NCI-H2081 (cell line): ENCODE data around the gene NNT.
"Not testable (repeated sequence)": the region's sequence is repeated elsewhere in the genome, so short reads cannot be mapped to it uniquely, and the experiment has no call there.

ENCODE experiments used
- DNase-seq, 2 experiments: peaks; one replicate each; lab custom pipeline; 2025; lab: John Stamatoyannopoulos, UW

NNT gene

DNA sequence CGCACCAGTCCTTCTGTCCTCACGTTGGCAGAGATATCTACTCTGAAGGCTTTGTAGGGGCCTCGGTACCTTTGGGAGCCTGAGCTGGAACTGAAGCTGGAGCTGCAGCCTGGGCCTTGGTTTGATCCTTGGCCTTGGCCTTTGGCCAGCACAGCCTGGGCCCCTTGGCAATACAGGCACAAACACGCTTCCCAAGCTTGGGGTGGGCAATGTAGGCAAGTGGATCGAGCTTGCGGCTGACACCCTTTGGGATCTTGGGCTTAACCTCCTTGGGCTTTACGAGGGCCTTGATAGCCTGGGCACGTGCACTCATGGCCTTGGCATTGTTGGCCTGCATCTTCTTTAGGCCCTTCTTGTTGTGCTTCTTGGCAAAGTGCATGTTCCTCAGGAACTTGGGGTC, 63.7 kb downstream of the NNT start:
- DNase-seq: not testable (repeated sequence)

DNA sequence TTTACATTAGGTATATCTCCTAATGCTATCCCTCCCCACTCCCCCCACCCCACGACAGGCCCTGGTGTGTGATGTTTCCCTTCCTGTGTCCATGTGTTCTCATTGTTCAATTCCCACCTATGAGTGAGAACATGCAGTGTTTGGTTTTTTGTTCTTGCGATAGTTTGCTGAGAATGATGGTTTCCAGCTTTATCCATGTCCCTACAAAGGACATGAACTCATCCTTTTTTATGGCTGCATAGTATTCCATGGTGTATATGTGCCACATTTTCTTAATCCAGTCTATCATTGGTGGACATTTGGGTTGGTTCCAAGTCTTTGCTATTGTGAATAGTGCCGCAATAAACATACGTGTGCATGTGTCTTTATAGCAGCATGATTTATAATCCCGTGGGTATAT, 64.4 kb downstream of the NNT start:
- not testable (repeated sequence) for DNase-seq

DNA sequence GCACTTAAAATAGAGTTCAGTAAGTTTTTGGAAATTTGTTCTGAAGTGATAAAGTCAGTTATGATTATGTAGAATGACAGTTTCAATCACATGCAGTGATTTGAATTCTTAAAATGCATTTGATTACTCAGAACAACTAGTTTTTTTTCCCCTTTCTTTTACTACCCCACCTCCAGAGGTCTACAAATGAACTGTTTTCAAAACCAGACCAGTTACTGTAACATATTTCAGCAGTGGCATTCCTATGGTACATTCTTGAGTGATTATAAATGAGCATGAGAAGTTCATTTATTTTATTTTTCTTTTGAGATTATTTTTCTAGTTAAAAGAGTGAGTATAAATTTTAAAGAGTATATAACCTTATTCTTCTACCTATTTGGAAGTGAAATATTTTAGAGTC, 71.6 kb downstream of the NNT start:
- DNase-seq: no peak

DNA sequence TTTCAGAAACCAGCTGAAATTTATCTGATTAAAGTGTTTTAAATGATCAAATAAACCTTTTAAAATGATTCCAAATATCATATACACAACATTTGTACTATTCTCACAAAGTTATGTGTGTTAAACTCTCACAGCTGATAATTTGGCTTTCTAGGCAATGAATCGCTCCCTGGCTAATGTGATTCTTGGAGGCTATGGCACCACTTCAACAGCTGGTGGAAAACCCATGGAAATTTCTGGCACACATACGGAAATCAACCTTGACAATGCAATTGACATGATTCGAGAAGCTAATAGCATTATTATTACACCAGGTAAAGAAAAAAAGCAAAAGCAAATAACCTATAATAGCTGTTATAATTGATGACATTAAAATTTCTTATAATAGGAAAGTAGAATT, 72.4 kb downstream of the NNT start:
- no peak for DNase-seq

DNA sequence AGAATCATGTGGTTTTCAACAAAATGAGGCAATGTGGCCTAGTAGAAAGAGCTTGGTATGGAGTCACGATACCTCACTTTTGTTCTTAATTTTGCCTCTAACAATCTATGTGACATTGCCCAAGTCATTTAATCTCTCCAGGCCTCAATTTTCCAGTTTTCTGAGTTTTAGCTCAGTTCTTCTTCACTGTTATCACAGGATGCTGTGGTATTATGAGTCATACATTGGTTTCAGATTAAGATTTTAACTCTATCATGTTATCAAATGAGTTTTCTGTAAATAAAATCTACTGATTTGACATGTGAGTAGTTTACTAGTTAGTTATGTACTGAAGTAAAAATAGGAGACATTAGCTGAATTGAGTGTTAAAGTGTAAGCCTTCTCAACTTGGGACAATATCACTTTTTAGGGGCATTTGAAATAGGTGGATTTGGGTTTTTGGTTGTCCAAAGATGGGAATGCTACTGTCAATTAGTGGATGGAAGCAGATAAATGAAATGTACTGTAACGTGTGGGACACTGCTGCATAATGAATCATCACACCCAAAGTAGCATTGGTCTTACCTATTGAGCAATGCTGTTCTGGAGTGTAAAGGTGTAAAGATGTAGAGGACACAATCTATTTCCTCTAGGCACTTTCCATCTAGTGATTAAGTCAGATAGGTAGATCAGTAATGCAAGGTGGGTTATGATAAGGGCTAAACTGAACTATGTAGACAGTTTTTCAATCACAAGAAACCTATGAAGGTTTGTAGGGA, 73.3 kb downstream of the NNT start:
- no peak for DNase-seq

DNA sequence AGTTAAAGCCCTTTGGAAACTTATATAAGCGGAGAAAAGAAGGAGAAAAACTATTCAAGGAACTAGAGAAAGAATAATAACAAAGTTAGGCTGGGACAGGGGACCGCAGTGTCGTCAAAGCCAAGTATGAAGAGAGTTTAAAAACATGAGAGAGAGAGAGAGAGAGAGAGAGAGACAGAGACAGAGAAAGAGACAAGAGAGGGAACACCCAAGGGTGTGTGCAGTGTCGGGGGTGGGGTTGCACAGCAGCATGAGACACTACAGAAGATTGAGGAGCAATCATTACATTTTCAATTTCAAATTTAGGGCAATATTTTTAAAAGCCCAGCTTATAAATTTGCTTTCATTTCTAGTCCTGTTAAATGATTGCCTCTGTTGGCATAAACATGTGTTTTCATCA, 74.3 kb downstream of the NNT start:
- DNase-seq: no peak

DNA sequence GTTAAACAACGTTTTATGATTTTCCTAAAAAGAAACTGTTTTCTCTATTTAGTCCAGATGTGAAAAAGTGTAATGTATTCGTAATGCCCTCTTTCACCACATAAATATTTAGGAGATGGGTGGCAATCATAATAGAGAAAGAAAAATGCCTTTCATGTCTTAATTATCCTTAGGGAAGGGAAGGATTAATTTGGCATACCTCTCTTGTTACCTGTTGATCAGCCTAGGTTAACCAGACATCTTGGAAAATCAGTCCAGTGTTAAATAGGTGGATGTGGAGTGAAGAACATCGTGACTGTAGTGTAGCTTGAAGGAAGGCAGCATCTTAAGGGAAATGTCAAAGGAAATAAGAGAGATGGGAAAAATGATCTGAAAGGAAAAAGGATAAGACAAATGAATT, 76.2 kb downstream of the NNT start:
- no peak for DNase-seq

DNA sequence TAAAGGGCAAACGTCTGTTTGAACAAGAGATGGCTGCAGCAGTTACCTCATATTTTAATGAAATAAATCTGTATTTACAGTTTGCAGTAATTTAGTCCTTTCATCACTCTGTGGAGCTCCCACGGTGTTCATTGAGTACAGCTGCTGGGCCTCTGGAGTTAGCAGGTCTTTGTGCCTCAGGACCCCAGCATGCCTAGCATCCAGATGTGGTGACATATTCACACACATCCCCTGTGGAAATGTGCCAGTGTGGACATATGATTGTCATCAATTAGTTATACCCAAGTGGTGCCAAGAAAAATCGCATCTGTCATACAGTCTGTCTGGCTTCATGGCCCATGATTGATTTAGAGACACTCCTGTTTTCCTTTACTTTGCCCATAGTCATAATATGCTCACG, 77.3 kb downstream of the NNT start:
- peak in 1 of 2 experiments; percentile 61 for DNase-seq

DNA sequence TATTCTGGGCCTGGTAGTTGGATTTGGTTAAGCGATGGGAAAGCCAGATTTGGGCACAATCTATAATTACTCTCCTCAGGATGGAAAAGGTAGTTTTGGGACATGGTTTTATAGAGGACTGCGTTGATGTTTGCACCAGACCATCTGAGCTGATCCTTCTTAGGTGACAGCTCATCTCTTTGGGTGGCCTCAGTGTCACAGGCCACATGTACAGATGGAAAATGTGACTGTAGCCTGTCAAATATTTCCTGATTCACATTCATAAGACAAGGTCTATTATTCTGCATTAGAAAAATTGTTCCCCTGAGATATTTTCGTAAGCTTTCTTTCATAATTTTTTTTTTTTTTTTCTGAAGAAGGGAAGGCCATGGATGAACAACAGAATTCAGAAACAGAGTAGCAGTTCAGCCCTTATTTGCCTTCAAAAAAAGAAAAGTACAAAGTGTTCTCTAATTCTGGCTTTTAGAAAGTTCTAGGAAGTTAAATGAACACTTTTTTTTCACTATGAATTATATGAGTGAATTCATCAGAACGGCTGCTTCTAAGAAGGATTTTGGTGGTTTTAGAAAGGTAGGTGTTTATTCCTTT, 81.0 kb downstream of the NNT start:
- no peak for DNase-seq

DNA sequence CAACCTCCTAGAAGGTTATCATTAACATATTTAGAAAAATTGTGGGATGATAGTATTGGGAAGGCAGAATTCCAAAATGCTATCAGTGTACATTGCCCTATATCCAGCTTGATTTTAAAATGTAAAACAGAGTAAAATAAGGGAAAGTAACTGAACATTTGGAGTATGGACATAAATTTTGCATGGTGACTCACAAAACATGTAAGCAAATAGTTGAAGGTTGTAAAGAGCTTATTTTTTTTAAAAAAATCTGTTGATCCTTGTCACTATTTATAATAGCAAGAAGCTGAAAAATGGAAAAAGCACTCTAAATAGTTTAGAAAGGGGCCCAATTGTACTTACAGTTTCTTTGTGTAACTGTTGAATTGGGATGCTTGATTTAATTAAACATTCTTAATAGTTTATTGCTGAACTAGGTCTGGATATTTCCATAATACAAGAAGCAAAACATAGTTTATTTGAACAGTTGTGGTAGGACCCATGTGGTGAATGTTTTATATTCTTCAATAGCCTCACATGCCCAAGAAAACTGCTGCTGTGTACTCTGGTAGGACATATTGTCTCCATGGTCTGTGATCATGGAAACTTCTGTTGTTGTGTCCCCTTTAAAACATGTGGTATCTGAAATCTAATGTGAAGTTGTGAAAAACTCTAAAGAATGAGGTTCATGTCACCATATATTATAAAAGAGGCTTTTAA, 82.4 kb downstream of the NNT start:
- peak in 1 of 2 experiments; percentile 64 for DNase-seq

DNA sequence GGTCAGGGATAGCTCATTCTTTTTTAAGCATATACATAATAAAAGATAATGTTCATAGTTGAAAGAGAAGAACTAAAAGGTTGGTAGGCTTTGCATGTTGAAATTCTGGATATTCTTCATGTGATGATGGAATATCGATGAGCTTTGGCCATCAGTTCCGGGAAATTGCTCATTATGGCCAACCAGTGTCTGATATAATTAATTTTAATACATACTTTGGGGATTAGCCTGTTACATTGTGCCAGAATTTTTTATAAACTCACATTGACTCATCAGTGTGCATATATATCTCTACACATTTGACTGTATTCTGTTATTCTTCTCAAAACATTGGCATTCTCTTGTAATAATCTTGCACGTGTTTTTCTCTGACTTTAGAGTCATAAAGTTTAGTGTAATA, 84.3 kb downstream of the NNT start:
- no peak for DNase-seq

DNA sequence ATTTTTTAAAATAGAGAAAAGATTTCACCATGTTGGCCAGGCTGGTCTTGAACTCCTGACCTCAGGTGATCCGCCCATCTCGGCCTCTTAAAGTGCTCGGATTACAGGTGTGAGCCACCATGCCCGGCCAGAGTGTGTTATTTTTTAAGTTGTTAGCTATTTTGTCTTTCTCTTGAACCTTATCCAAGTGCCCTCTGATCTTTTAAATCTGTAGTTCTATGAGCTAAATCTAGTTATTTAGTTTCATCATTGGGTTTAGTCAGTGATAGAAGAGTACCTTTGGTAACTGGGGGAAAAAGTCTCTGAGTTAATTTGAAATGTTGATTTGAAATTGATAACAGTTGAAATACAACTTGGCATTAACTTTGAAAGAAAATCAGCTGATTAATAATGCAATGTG, 88.3 kb downstream of the NNT start:
- no peak for DNase-seq

DNA sequence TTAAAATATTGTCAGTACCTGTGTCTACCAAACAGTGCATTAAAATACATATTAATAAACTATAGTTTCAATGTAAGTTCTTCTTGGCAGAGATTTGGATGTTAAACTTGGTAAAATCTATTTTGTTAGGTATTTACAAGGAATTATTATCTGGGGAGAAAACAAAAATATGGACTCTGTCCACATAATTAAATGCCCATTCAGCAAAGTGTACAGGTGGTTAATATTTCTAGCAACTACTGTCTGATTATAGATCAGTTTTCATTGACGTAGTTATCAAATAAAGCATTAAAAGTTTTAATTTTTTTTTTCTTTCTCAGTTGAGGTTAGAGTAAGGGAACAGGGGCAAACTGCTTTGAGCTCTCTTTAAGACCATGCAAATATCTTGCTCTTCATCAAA, 88.9 kb downstream of the NNT start:
- DNase-seq: no peak

DNA sequence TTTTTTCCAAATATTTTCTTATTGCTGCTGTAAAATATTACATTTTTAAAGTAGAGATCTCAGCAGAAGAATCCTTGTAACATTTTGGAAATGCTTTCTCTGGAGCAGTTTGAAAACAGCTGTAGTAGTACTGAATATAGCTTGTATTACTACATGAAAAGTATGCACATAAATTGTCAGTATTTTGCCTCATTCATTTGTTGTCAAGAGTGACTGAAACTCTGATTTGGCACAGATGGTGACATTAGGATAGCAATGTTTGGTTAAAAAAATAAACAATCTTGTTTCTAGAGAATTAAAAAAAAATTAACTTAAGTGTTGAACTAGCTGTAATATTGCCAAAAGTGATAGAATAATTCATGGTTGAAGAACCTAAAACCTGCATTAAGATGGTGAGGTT, 90.4 kb downstream of the NNT start:
- DNase-seq: no peak

DNA sequence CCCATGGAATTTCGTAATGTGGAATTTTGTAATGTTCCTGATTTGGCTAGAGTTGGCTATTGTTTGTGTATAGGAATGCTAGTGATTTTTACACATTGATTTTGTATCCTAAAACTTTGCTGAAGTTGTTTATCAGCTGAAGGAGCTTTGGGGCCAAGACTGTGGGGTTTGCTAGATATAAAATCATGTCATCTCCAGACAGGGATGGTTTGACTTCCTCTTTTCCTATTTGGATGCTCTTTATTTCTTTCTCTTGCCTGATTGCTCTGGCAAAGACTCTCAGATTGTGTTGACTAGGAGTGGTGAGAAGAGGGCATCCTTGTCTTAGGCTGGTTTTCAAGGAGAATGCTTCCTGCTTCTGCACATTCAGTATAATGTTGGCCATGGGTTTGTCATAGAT, 91.0 kb downstream of the NNT start:
- no peak for DNase-seq

DNA sequence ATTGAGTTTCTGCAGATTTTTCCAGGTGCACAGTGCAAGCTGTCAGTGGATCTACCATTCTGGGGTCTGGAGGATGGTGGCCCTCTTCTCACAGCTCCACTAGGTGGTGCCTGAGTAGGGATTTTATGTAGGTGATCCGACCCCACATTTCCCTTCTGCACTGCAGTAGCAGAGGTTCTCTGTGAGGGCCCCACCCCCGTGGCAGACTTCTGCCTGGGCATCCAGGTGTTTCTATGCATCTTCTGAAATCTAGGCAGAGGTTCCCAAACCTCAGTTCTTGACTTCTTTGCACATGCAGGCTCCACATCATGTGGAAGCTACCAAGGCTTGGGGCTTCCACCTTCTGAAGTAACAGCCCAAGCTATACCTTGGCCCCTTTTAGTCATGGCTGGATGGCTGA, 93.5 kb downstream of the NNT start:
- not testable (repeated sequence) for DNase-seq

DNA sequence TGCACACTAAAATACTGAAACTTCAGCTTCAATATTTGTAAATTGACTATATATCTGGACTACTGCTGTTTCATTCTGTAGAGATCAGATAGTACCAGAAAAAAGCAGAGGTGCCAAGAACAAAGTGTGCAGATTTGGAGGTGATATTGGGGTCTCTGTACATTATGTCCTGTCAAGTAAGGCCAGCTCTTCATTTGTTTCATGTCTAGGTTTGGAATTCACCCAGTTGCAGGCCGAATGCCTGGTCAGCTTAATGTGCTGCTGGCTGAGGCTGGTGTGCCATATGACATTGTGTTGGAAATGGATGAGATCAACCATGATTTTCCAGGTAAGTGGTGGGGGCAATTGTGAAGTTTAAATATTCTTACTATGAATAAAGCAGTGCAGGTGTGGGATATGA, 96.9 kb downstream of the NNT start:
- DNase-seq: no peak

DNA sequence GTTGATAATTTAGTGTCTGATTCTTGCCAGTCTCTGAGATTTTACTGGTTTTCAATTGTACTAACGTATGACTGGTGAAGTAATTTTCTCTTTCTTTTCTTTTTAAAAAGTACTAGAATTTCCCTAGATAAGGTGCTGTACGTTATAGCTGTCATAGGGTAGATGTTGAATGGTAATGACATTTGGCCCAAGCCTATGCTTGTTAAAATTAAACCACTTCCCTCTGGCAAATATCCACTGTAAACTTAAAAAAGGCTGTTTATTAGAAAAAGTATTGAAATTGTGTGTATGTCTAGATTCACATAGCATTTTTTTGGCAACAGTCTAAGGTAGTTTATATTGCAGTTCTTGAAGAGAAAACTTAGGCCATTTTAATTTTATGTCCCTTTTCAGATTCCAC, 97.6 kb downstream of the NNT start:
- DNase-seq: no peak

DNA sequence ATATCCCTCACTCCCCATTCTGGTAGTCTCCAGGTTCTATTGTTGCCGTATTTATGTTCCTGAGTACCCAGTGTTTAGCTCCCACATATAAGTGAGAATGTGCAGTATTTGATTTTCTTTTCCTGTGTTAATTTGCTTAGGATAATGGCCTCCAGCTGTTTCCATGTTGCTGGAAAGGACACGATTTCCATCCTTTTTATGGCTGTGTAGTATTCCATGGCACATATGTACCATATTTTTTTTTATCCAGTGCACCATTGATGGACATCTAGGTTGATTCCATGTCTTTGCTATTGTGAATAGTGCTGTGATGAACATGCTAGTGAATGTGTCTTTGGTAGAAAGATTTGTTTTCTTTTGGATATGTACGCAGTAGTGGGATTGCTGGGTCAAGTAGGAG, 98.2 kb downstream of the NNT start:
- DNase-seq: no peak

DNA sequence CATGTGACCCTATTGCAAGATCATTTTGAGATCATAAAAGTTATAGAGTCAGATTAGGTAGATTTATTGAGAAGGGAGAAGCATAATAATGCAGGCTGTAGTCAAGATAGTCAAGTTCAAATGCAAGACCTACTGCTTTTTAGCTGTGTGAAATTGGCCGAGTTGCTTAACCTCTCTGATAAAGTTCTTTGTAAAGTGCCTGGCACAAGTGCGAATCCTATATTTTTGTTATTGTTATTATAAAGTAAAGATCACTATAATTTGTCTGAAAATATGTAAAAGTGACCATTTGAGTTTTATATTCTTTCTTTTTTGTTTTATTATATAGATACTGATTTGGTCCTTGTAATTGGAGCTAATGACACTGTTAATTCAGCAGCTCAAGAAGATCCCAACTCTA, 99.3 kb downstream of the NNT start:
- no peak for DNase-seq

DNA sequence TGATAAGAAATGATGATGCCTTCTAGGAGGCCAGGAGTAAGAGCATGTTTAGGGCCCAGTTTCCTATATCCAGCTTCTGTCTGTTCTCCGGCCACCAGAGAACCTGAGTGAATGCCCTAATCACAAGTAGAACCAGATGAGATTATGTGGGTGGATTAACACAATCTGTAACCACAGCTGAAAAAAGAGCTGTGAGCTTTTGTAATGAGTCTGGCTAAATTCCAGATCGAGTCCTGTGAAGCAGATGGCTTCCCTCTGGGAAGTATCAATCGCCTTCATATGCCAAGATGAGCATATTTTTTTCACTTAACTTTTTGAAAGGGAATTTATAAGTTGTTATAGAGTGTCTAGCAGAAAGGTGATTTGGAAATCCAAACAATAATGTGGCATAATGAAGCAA, 99.8 kb downstream of the NNT start:
- DNase-seq: peak; percentile 77 to 94

DNA sequence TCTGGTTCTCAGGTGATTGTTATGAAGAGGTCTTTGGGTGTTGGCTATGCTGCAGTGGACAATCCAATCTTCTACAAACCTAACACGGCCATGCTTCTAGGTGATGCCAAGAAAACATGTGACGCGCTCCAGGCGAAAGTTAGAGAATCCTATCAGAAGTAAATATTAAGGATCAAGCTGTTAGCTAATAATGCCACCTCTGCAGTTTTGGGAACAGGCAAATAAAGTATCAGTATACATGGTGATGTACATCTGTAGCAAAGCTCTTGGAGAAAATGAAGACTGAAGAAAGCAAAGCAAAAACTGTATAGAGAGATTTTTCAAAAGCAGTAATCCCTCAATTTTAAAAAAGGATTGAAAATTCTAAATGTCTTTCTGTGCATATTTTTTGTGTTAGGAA, 101.3 kb downstream of the NNT start:
- no peak for DNase-seq

DNA sequence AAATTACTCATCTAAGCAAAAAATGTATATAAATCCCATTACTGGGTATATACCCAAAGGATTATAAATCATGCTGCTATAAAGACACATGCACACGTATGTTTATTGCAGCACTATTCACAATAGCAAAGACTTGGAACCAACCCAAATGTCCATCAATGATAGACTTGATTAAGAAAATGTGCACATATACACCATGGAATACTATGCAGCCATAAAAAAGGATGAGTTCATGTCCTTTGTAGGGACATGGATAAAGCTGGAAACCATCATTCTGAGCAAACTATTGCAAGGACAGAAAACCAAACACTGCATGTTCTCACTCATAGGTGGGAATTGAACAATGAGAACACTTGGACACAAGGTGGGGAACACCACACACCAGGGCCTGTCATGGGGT, 103.6 kb downstream of the NNT start:
- not testable (repeated sequence) for DNase-seq

DNA sequence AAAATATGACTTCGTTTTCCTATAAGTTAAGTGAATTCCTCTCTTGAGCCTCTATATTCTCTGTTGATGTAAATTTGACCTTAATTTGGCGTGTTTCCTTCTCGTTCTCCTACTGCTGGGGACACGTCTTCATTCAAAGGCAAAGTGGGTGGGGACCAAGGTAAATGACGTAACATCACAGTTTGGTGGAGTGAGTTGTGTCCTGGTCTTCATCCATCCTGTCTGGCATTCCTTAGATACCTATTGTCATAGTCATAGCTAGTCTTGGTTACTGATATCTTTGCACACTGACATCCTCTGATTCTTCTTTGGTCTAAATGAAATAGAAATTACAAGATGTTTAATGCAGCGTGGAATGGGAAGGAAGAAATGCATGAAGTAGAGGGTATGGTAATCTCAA, 108.5 kb downstream of the NNT start:
- DNase-seq: no peak
